Activated CD4-positive, alpha-beta T cell treated with anti-CD3 and anti-CD28 coated beads, Interleukin-2, amount 10 ng/mL, durations not matched to agents 7 days and 5 days (primary cell): ENCODE results near the gene ADGRD2. TPM values are rescaled to one million over a fixed set of nuclear protein-coding genes. Genes with fewer than 3 reads are reported as not detected.

Source experiments
- CTCF ChIA-PET: fragments of 350-600 bp; sonication (Branson Sonifier 250); formaldehyde crosslinking; loops from one replicate; lab custom pipeline; 2021; ENCODE audit warnings: antibody characterized with exemption; lab: Charles Lee
- POLR2A ChIA-PET: fragments of 350-600 bp; sonication (Branson Sonifier 250); formaldehyde crosslinking; loops from one replicate; lab custom pipeline; 2021; ENCODE audit warnings: antibody characterized with exemption; lab: Charles Lee
- DNase-seq: peaks from one replicate; pipeline ENCODE4 v3.0.0-alpha.2; 2020
- H3K27ac Mint-ChIP-seq: one replicate; pipeline ENCODE4 v1.8.0; 2021; ENCODE audit warnings: mild to moderate bottlenecking, moderate library complexity, mixed read lengths
- H3K27me3 Mint-ChIP-seq: one replicate; pipeline ENCODE4 v1.8.0; 2021; ENCODE audit warnings: mixed read lengths
- H3K36me3 Mint-ChIP-seq: one replicate; pipeline ENCODE4 v1.8.0; 2021; ENCODE audit warnings: low read depth, mixed read lengths
- H3K4me1 Mint-ChIP-seq: one replicate; pipeline ENCODE4 v1.8.0; 2021; ENCODE audit warnings: mixed read lengths
- H3K4me3 Mint-ChIP-seq: one replicate; pipeline ENCODE4 v1.8.0; 2021; ENCODE audit warnings: mild to moderate bottlenecking, moderate library complexity, mixed read lengths
- H3K9me3 Mint-ChIP-seq: one replicate; pipeline ENCODE4 v1.8.0; 2021; ENCODE audit warnings: mixed read lengths
- total RNA-seq, 2 experiments: library from RNA; stranded (reverse); gene quantifications; one replicate each; pipeline ENCODE4 v1.2.3, GENCODE V29; 2021

ADGRD2 gene
- total RNA-seq, 2 experiments from 2014 or later = not detected

- Mint-ChIP-seq H3K4me3 (no peak overlapping the region), H3K36me3 (no peaks in the 10 kb centered on the region), H3K9me3 (no peaks in the 10 kb centered on the region), H3K4me1 (no peaks in the 10 kb centered on the region), H3K27ac (no peak overlapping the region), H3K27me3 (peaks cover 28% of the 10 kb centered on the region)
- POLR2A ChIA-PET = no interaction called here
- DNase-seq = no peak
- CTCF ChIA-PET = interaction anchor here (0.7 to 1.0 kb wide), 2 partner anchors 10 to 313 kb away, joined by 4 read pairs; no protein-coding TSS in a partner anchor
Observed at GRCh38 chr9:124440786-124441185, 9.5 kb upstream of the ADGRD2 start.

- H3K4me3 Mint-ChIP-seq = no peak overlapping the region
- POLR2A ChIA-PET = no interaction called here
- no peaks in the 10 kb centered on the region for H3K9me3 Mint-ChIP-seq
- CTCF ChIA-PET = interaction anchor here (0.7 to 1.3 kb wide), 3 partner anchors 10 to 312 kb away, joined by 3 to 4 read pairs (median 4); no protein-coding TSS in a partner anchor
- peak overlapping the region; percentile 13 for H3K27ac Mint-ChIP-seq
- DNase-seq = no peak
- H3K27me3 Mint-ChIP-seq = peaks cover 28% of the 10 kb centered on the region
- no peaks in the 10 kb centered on the region for H3K36me3 Mint-ChIP-seq
- no peaks in the 10 kb centered on the region for H3K4me1 Mint-ChIP-seq
Observed at GRCh38 chr9:124441291-124441690, 9.0 kb upstream of the ADGRD2 start.

GRCh38 chr9:124442379-124442778 is 7.9 kb upstream of the ADGRD2 start:
- ChIA-PET CTCF (interaction anchor here (0.6 to 1.3 kb wide), 2 partner anchors 13 to 450 kb away, joined by 3 to 6 read pairs; no protein-coding TSS in a partner anchor), POLR2A (no interaction called here)
- peaks cover 28% of the 10 kb centered on the region for H3K27me3 Mint-ChIP-seq
- no peak overlapping the region for H3K4me3 Mint-ChIP-seq
- H3K27ac Mint-ChIP-seq = no peak overlapping the region
- no peak for DNase-seq
- no peaks in the 10 kb centered on the region for H3K9me3 Mint-ChIP-seq
- no peaks in the 10 kb centered on the region for H3K36me3 Mint-ChIP-seq
- H3K4me1 Mint-ChIP-seq = no peaks in the 10 kb centered on the region

- H3K27me3 Mint-ChIP-seq = peaks cover 28% of the 10 kb centered on the region
- ChIA-PET CTCF (interaction anchor here (0.6 kb wide), 1 partner anchor 123 kb away, joined by 3 read pairs; no protein-coding TSS in a partner anchor), POLR2A (no interaction called here)
- H3K4me1 Mint-ChIP-seq = no peaks in the 10 kb centered on the region
- DNase-seq = no peak
- H3K9me3 Mint-ChIP-seq = no peaks in the 10 kb centered on the region
- H3K4me3 Mint-ChIP-seq = no peak overlapping the region
- no peaks in the 10 kb centered on the region for H3K36me3 Mint-ChIP-seq
- H3K27ac Mint-ChIP-seq = no peak overlapping the region
Observed at GRCh38 chr9:124442826-124443225, 7.4 kb upstream of the ADGRD2 start.

GRCh38 chr9:124443625-124444024 is 6.6 kb upstream of the ADGRD2 start:
- Mint-ChIP-seq H3K9me3 (no peaks in the 10 kb centered on the region), H3K27ac (no peak overlapping the region), H3K36me3 (no peaks in the 10 kb centered on the region), H3K4me1 (no peaks in the 10 kb centered on the region), H3K27me3 (peaks cover 29% of the 10 kb centered on the region), H3K4me3 (no peak overlapping the region)
- ChIA-PET POLR2A (no interaction called here), CTCF (interaction anchor here (0.6 kb wide), 2 partner anchors 123 to 569 kb away, joined by 3 to 4 read pairs; no protein-coding TSS in a partner anchor)
- DNase-seq = no peak

GRCh38 chr9:124444166-124444565 is 6.1 kb upstream of the ADGRD2 start:
- ChIA-PET POLR2A (no interaction called here), CTCF (interaction anchor here (0.6 kb wide), 1 partner anchor 568 kb away, joined by 4 read pairs; no protein-coding TSS in a partner anchor)
- Mint-ChIP-seq H3K4me1 (no peaks in the 10 kb centered on the region), H3K9me3 (no peaks in the 10 kb centered on the region), H3K36me3 (no peaks in the 10 kb centered on the region), H3K4me3 (no peak overlapping the region), H3K27ac (no peak overlapping the region), H3K27me3 (peaks cover 30% of the 10 kb centered on the region)
- no peak for DNase-seq

GRCh38 chr9:124447297-124447661 is 3.0 kb upstream of the ADGRD2 start:
- POLR2A ChIA-PET = no interaction called here
- H3K4me3 Mint-ChIP-seq = no peak overlapping the region

GRCh38 chr9:124448019-124448418 is 2.2 kb upstream of the ADGRD2 start:
- Mint-ChIP-seq H3K9me3 (no peaks in the 10 kb centered on the region), H3K36me3 (no peaks in the 10 kb centered on the region), H3K27ac (no peak overlapping the region), H3K4me1 (no peaks in the 10 kb centered on the region), H3K4me3 (no peak overlapping the region), H3K27me3 (peaks cover 34% of the 10 kb centered on the region)
- DNase-seq = no peak
- ChIA-PET POLR2A (no interaction called here), CTCF (no interaction called here)

More at GRCh38 chr9:124447297-124447661, 3.0 kb upstream of the ADGRD2 start:
- peaks cover 37% of the 10 kb centered on the region for H3K27me3 Mint-ChIP-seq
- CTCF ChIA-PET = no interaction called here
- H3K9me3 Mint-ChIP-seq = no peaks in the 10 kb centered on the region
- no peaks in the 10 kb centered on the region for H3K36me3 Mint-ChIP-seq
- H3K4me1 Mint-ChIP-seq = no peaks in the 10 kb centered on the region
- H3K27ac Mint-ChIP-seq = no peak overlapping the region
- no peak for DNase-seq

GRCh38 chr9:124449381-124450151 is 685 bp upstream of the ADGRD2 start:
- Mint-ChIP-seq H3K27ac (no peak overlapping the region), H3K9me3 (no peaks in the 10 kb centered on the region), H3K27me3 (peaks cover 31% of the 10 kb centered on the region), H3K4me3 (no peak overlapping the region), H3K4me1 (no peaks in the 10 kb centered on the region), H3K36me3 (no peaks in the 10 kb centered on the region)
- ChIA-PET CTCF (no interaction called here), POLR2A (no interaction called here)
- no peak for DNase-seq

- CTCF ChIA-PET = no interaction called here
- no peaks in the 10 kb centered on the region for H3K9me3 Mint-ChIP-seq
- H3K4me3 Mint-ChIP-seq = no peak overlapping the region
Observed at GRCh38 chr9:124450931-124451661, 845 bp downstream of the ADGRD2 start.

GRCh38 chr9:124452326-124452725 is 2.1 kb downstream of the ADGRD2 start:
- ChIA-PET POLR2A (no interaction called here), CTCF (interaction anchor here (0.6 kb wide), 1 partner anchor 164 kb away, joined by 6 read pairs; no protein-coding TSS in a partner anchor)
- Mint-ChIP-seq H3K27ac (no peak overlapping the region), H3K4me3 (no peak overlapping the region), H3K36me3 (no peaks in the 10 kb centered on the region), H3K27me3 (peaks cover 32% of the 10 kb centered on the region), H3K9me3 (no peaks in the 10 kb centered on the region), H3K4me1 (no peaks in the 10 kb centered on the region)
- no peak for DNase-seq

More at GRCh38 chr9:124450931-124451661, 845 bp downstream of the ADGRD2 start:
- peaks cover 32% of the 10 kb centered on the region for H3K27me3 Mint-ChIP-seq
- no peaks in the 10 kb centered on the region for H3K36me3 Mint-ChIP-seq
- H3K27ac Mint-ChIP-seq = no peak overlapping the region
- no peak for DNase-seq
- POLR2A ChIA-PET = interaction anchor here (0.7 kb wide), 1 partner anchor 36 kb away, joined by 4 read pairs; the partner anchor contains the start of gene PSMB7
- no peaks in the 10 kb centered on the region for H3K4me1 Mint-ChIP-seq

- Mint-ChIP-seq H3K27me3 (peaks cover 32% of the 10 kb centered on the region), H3K36me3 (no peaks in the 10 kb centered on the region), H3K4me1 (no peaks in the 10 kb centered on the region), H3K27ac (no peak overlapping the region), H3K4me3 (no peak overlapping the region), H3K9me3 (no peaks in the 10 kb centered on the region)
- POLR2A ChIA-PET = no interaction called here
- CTCF ChIA-PET = no interaction called here
- DNase-seq = no peak
Observed at GRCh38 chr9:124452841-124453585, 2.8 kb downstream of the ADGRD2 start.
